K562 (cell line): ENCODE data around the gene EPHA2. TPM values are rescaled to one million over a fixed set of nuclear protein-coding genes. Genes with fewer than 3 reads are reported as not detected.
A peak's percentile ranks its signal among the peaks of the same experiment; 100 is the strongest.

Experiments
- ATF1 ChIP-seq, 2 experiments: fragments of 450-650 bp in 1 of 2; IDR thresholded peaks; 2 replicates each; pipeline ENCODE4 v1.6.1; 2016; ENCODE audit warnings: missing compliant biosample characterization in 1 of 2, missing genetic modification characterization in 1 of 2
- JUND ChIP-seq, 2 experiments: IDR thresholded peaks; 2 replicates in 1 of 2; 3 replicates in 1 of 2; pipeline ENCODE4 v1.6.1; 2011; ENCODE audit warnings: borderline replicate concordance in 2 of 2, low read depth in 2 of 2, low read length in 2 of 2, improper control_type of control experiment in 1 of 2, missing biosample characterization in 1 of 2, missing genetic modification characterization in 1 of 2, missing genetic modification reagents in 1 of 2
- LCOR ChIP-seq: sonication (generic); formaldehyde crosslinking; IDR thresholded peaks from 2 replicates; pipeline ENCODE4 v1.8.0; 2022; ENCODE audit warnings: mild to moderate bottlenecking, missing genetic modification reagents
- RBM25 ChIP-seq: fragments of 200-400 bp; formaldehyde crosslinking; IDR thresholded peaks from 2 replicates; pipeline ENCODE4 v1.6.1; 2018; ENCODE audit warnings: low read length, low read depth, moderate library complexity; ENCODE audit not compliant: severe bottlenecking
- polyA plus RNA-seq, 8 experiments: library from polyadenylated mRNA; depleted of rRNA in 4 of 8; stranded (reverse) in 5 of 8; unstranded in 3 of 8; fragments of >200 nt; fragmentation: Nextera tagmentation in 2 of 8; fragmentation: Illumina TruSeq in 1 of 8; extraction: Ambion mirVana in 2 of 8; extraction: Trizol in 1 of 8; gene quantifications; 2 replicates each; pipeline versions ENCODE4 v1.2.1 to v1.2.3, GENCODE V29; 2011 to 2014; ENCODE audit warnings: inconsistent platforms in 1 of 8, missing spikeins in 1 of 8
- total RNA-seq, 7 experiments: library from RNA; depleted of rRNA in 6 of 7; stranded (reverse); fragments of >200 nt in 6 of 7; fragmentation: Illumina TruSeq in 2 of 7; extraction: Trizol in 2 of 7; gene quantifications; 2 replicates each; pipeline versions ENCODE4 v1.2.1 to v1.2.3, GENCODE V29; 2011 to 2021; ENCODE audit warnings: low replicate concordance in 1 of 7
- TF ChIP-seq, protein P1 (sequence below), 2 experiments: fragments of 450-650 bp; IDR thresholded peaks; 2 replicates each; pipeline ENCODE4 v1.6.1; 2016; ENCODE audit warnings: mild to moderate bottlenecking in 2 of 2, borderline replicate concordance in 1 of 2, low read depth in 1 of 2, moderate library complexity in 1 of 2

The EPHA2 gene
- total and polyA plus RNA-seq, 9 of the 15 experiments (the other 6 are each of a cell fraction or from before 2014, with no cell fraction given): 0.04 to 0.40 (median 0.07) TPM; not detected in 4

DNA sequence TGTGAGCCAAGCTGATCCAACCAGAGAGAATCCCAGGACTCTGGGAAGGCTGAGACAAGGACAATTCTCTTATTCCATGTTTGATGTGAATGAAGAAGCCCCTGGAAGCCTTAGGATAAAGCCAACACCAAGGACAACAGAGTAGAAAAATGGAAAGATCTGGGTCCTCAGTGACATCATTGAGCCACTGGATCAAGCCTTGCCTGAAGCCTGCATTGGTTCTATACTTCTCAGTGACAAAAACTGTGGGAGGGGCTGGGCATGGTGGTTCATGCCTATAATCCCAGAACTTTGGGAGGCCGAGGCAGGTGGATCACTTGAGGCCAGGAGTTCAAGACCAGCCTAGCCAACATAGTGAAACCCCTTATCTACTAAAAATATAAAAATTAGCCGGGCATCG is 41.0 kb upstream of the EPHA2 start (continued):
- peak; percentile 85 for TF ChIP-seq RBM25
- TF ChIP-seq LCOR: 0 out of 2 replicates have a peak, but pooled peaks have one; percentile 10
- TF ChIP-seq ATF1 (CRISPR knock-in tag; IDR thresholded peaks at IDR 0.05): no peak
- peak; percentile 25; the same call in 1 of the 2 replicates for TF ChIP-seq ATF1 (tag; IDR thresholded peaks at IDR 0.05)
- no peak for TF ChIP-seq JUND (IDR thresholded peaks at IDR 0.05; ENCODE audit: borderline replicate concordance, low read depth, low read length)
- 0 out of 3 replicates have a peak, but pooled peaks have one; percentile 28 for TF ChIP-seq JUND (tag; IDR thresholded peaks at IDR 0.05; ENCODE audit: borderline replicate concordance, low read depth, low read length)
- TF ChIP-seq, protein P1, sequence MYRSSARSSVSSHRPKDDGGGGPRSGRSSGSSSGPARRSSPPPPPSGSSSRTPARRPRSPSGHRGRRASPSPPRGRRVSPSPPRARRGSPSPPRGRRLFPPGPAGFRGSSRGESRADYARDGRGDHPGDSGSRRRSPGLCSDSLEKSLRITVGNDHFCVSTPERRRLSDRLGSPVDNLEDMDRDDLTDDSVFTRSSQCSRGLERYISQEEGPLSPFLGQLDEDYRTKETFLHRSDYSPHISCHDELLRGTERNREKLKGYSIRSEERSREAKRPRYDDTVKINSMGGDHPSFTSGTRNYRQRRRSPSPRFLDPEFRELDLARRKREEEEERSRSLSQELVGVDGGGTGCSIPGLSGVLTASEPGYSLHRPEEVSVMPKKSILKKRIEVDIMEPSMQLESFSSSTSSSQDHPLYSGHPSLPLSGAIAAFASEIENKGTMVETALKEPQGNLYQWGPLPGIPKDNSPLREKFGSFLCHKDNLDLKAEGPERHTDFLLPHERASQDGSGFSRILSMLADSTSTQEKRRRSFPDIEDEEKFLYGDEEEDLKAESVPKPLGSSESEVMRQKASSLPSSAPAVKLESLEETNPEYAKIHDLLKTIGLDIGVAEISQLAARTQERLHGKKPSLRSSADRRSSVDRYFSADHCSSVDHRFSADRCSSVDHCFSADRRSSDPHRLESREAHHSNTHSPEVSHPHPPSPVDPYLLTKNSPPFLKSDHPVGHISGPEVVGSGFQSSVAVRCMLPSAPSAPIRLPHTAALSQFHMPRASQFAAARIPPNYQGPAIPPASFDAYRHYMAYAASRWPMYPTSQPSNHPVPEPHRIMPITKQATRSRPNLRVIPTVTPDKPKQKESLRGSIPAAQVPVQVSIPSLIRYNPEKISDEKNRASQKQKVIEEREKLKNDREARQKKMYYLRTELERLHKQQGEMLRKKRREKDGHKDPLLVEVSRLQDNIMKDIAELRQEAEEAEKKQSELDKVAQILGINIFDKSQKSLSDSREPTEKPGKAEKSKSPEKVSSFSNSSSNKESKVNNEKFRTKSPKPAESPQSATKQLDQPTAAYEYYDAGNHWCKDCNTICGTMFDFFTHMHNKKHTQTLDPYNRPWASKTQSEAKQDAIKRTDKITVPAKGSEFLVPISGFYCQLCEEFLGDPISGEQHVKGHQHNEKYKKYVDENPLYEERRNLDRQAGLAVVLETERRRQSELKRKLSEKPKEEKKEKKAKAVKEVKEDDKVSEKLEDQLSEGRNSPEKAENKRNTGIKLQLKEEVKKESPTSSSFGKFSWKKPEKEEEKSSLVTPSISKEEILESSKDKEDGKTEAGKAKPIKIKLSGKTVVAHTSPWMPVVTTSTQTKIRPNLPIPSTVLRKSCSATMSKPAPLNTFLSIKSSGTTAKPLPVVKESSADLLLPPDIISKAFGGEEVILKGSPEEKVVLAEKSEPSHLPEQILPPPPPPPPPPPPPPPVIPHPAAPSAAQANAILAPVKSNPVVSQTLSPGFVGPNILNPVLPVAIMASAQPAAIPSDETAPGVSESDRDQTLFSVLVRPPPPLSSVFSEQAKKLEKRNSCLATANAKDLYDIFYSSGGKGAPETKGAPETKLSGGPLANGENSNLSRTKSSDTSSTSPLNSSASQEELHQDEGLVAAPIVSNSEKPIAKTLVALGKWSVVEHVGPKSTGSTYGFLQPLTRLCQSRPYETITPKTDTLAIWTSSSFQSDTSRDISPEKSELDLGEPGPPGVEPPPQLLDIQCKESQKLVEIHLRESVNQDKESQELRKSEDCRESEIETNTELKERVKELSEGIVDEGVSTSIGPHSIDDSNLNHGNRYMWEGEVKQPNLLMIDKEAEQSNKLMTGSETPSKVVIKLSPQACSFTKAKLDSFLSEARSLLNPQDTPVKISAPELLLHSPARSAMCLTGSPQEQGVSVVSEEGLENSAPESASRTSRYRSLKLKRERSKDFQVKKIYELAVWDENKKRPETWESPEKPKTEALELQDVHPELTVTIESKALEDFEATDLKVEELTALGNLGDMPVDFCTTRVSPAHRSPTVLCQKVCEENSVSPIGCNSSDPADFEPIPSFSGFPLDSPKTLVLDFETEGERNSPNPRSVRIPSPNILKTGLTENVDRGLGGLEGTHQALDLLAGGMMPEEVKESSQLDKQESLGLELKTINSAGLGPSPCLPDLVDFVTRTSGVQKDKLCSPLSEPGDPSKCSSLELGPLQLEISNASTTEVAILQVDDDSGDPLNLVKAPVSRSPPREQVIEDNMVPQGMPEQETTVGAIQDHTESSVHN (IDR thresholded peaks at IDR 0.05; ENCODE audit: borderline replicate concordance in 1 of 2, low read depth in 1 of 2): no peak
- TF ChIP-seq, all 486 proteins: peak for 6
